ENCODE measurements around the gene BABAM2.

- TF ChIP-seq CTCF (IDR thresholded peaks at IDR 0.05; ENCODE audit: poor library complexity) (no peak), EZH2 (IDR thresholded peaks at IDR 0.05; ENCODE audit: borderline replicate concordance) (no peak), EZH2phosphoT487 (IDR thresholded peaks at IDR 0.05; ENCODE audit: low read depth, severe bottlenecking, unreplicated experiment) (no peak)
Observed at GRCh38 chr2:27857417-27858172, 32.9 kb upstream of the BABAM2 start.

All from hepatocyte (in vitro differentiated cells).